Measurements from ENCODE around the gene APBB1. TPM values are rescaled to one million over a fixed set of nuclear protein-coding genes. Genes with fewer than 3 reads are reported as not detected.
A peak's percentile ranks its signal among the peaks of the same experiment; 100 is the strongest.

Gene APBB1
- polyA plus RNA-seq, 1 of the 3 experiments (the other 2 are of a cell fraction): 35.9 TPM

DNA sequence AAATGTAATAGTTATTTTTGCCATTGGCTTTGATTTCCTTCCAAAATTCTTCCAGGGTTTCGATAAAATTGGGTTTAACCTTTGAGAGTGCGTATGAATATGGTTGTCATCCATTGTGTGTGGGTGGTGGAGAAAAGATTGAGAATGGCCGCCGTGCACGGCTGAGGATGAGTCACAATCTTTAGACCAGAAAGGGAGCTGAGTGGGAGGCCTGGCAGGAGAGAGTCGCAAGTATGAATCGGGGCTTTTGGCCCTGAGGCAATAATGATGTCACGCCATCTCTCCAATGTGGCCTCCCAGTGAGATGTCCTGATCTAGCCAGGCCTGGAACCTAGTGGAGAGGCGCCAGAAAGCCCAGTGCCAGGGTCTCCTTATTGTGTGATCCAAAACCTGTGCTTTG, 61.7 kb downstream of the APBB1 start:
- H3K9ac ChIP-seq: no peak overlapping the region
- H3K27me3 ChIP-seq (ENCODE audit: insufficient read depth): peaks cover 9% of the 10 kb centered on the region; the same call in 1 of the 2 replicates
- no peak overlapping the region for H3K27ac ChIP-seq (ENCODE audit: low read depth in 2 of 2, low read length in 1 of 2)
- no peaks in the 10 kb centered on the region for H3K9me3 ChIP-seq
- H3K9me2 ChIP-seq: no peaks in the 10 kb centered on the region
- H2AFZ ChIP-seq (ENCODE audit: low read depth): peak overlapping the region; percentile 4; the same call in 1 of the 2 replicates
- no peaks in the 10 kb centered on the region for H3F3A ChIP-seq (replicated peaks; ENCODE audit: insufficient read depth)
- ChIA-PET CTCF (interaction anchor here (0.9 to 1.4 kb wide), 4 partner anchors 15 to 365 kb away, joined by 3 to 6 read pairs (median 4); no protein-coding TSS in a partner anchor), POLR2A (no interaction called here)
- no peaks in the 10 kb centered on the region for H3K79me2 ChIP-seq (ENCODE audit: insufficient read depth)
- TF ChIP-seq PBX3 (IDR thresholded peaks at IDR 0.05): no peak
- no peak for TF ChIP-seq TCF12 (IDR thresholded peaks at IDR 0.05)
- no peak for TF ChIP-seq RAD21 (IDR thresholded peaks at IDR 0.05; ENCODE audit: low read length)
- TF ChIP-seq FOSL2 (IDR thresholded peaks at IDR 0.05; ENCODE audit: borderline replicate concordance, low read depth): 0 out of 2 replicates have a peak, but pooled peaks have one; percentile 24
- no peak for TF ChIP-seq POLR2AphosphoS5 (IDR thresholded peaks at IDR 0.05; ENCODE audit: low read depth, low read length)
- TF ChIP-seq CTCF (IDR thresholded peaks at IDR 0.05): no peak
- TF ChIP-seq EP300 (IDR thresholded peaks at IDR 0.05; ENCODE audit: borderline replicate concordance in 1 of 2, low read depth in 1 of 2, low read length in 1 of 2): no peak
- TF ChIP-seq SMC3 (IDR thresholded peaks at IDR 0.05; ENCODE audit: low read depth, low read length): no peak
- TF ChIP-seq, protein P1, sequence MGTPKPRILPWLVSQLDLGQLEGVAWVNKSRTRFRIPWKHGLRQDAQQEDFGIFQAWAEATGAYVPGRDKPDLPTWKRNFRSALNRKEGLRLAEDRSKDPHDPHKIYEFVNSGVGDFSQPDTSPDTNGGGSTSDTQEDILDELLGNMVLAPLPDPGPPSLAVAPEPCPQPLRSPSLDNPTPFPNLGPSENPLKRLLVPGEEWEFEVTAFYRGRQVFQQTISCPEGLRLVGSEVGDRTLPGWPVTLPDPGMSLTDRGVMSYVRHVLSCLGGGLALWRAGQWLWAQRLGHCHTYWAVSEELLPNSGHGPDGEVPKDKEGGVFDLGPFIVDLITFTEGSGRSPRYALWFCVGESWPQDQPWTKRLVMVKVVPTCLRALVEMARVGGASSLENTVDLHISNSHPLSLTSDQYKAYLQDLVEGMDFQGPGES (IDR thresholded peaks at IDR 0.05; ENCODE audit: low read depth, low read length): no peak
- no peak for TF ChIP-seq MEF2A (IDR thresholded peaks at IDR 0.05; ENCODE audit: borderline replicate concordance, low read depth)
- no peak for TF ChIP-seq RXRA (IDR thresholded peaks at IDR 0.05; ENCODE audit: borderline replicate concordance, low read depth)
- 0 out of 2 replicates have a peak, but pooled peaks have one; percentile 36 for TF ChIP-seq YY1 (IDR thresholded peaks at IDR 0.05; ENCODE audit: low read depth)
- DNase-seq: no peak
- WGBS (ENCODE audit: low lambda C conversion rate): 30% methylated on average over 9 of the region's 9 CpGs
- H3K36me3 ChIP-seq (replicated peaks in 1 of 2; ENCODE audit: control insufficient read depth in 1 of 2, insufficient read depth in 2 of 2, low read length in 1 of 2): no peaks in the 10 kb centered on the region
- peaks cover 0 to 5% of the 10 kb centered on the region in 2 experiments; a peak in 1 of 4 replicates for H3K4me1 ChIP-seq (ENCODE audit: control insufficient read depth in 1 of 2, insufficient read depth in 2 of 2, low read depth in 1 of 2, low read length in 1 of 2)
- H3K4me3 ChIP-seq (ENCODE audit: low read depth in 2 of 2, low read length in 1 of 2): no peak overlapping the region
- H4K20me1 ChIP-seq (ENCODE audit: insufficient read depth): no peaks in the 10 kb centered on the region
- 0 out of 2 replicates have a peak overlapping the region, but pooled peaks have one; percentile 15 for H3K4me2 ChIP-seq

DNA sequence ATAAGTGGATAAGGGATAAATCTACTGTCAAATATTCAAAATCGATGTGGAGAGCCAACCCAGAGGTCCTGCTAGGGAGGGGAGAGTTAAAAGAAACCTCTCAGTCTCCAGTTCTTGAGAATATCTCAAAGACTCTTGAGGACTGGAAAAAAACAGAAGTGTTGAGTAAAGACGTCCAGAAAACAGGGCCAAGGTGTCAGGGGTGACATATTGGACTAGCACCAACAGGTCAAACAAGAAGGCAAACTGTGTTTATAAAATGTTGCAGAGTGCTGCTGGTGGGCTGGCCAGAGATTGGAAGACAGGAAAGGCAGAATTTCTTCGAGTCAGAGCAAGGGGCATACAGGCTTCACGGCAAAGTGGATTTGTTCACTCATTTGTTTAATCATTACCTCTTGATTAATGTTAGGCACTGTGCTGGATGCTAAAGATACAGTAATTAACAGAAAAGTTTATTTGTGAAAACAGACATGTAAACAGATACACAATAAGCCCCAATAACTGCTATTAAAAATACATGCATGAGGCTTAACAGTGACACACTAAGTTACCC, 62.3 kb downstream of the APBB1 start:
- H3K79me2 ChIP-seq (ENCODE audit: insufficient read depth): no peaks in the 10 kb centered on the region
- TF ChIP-seq CTCF (IDR thresholded peaks at IDR 0.05) (no peak), NRF1 (IDR thresholded peaks at IDR 0.05; ENCODE audit: low read depth, low read length) (no peak), ZBTB33 (IDR thresholded peaks at IDR 0.05; ENCODE audit: borderline replicate concordance, low read depth) (no peak), EZH2phosphoT487 (IDR thresholded peaks at IDR 0.05; ENCODE audit: borderline replicate concordance, low read depth) (no peak), SMC3 (IDR thresholded peaks at IDR 0.05; ENCODE audit: low read depth, low read length) (no peak), RAD21 (IDR thresholded peaks at IDR 0.05; ENCODE audit: low read length) (no peak)
- POLR2A ChIA-PET: no interaction called here
- CTCF ChIA-PET: interaction anchor here (1.4 to 4.0 kb wide), 3 partner anchors 22 to 105 kb away, joined by 4 to 82 read pairs (median 6); no protein-coding TSS in a partner anchor
- WGBS (ENCODE audit: low lambda C conversion rate): 69% methylated on average over 4 of the region's 4 CpGs
- H3K9me3 ChIP-seq: no peaks in the 10 kb centered on the region
- no peaks in the 10 kb centered on the region for H3K9me2 ChIP-seq
- H3K4me1 ChIP-seq (ENCODE audit: control insufficient read depth in 1 of 2, insufficient read depth in 2 of 2, low read depth in 1 of 2, low read length in 1 of 2): peaks cover 0 to 5% of the 10 kb centered on the region in 2 experiments; a peak in 1 of 4 replicates
- H3K4me2 ChIP-seq: 0 out of 2 replicates have a peak overlapping the region, but pooled peaks have one; percentile 15
- H3K27me3 ChIP-seq (ENCODE audit: insufficient read depth): peaks cover 15% of the 10 kb centered on the region; the same call in 1 of the 2 replicates
- H3F3A ChIP-seq (replicated peaks; ENCODE audit: insufficient read depth): no peaks in the 10 kb centered on the region
- H2AFZ ChIP-seq (ENCODE audit: low read depth): peak overlapping the region; percentile 4; the same call in 1 of the 2 replicates
- no peak overlapping the region for H3K27ac ChIP-seq (ENCODE audit: low read depth in 2 of 2, low read length in 1 of 2)
- no peaks in the 10 kb centered on the region for H4K20me1 ChIP-seq (ENCODE audit: insufficient read depth)
- no peak for DNase-seq
- no peak overlapping the region for H3K9ac ChIP-seq
- no peaks in the 10 kb centered on the region for H3K36me3 ChIP-seq (replicated peaks in 1 of 2; ENCODE audit: control insufficient read depth in 1 of 2, insufficient read depth in 2 of 2, low read length in 1 of 2)
- H3K4me3 ChIP-seq (ENCODE audit: low read depth in 2 of 2, low read length in 1 of 2): no peak overlapping the region

Measured in SK-N-SH (cell line).